ENCODE data around the gene ZNF805. TPM values are rescaled to one million over a fixed set of nuclear protein-coding genes. Genes with fewer than 3 reads are reported as not detected.

Gene ZNF805
- total RNA-seq, 1 experiment from 2014 or later: 9.2 TPM

- TF ChIP-seq REST (IDR thresholded peaks at IDR 0.05; ENCODE audit: low read depth): no peak
Observed at GRCh38 chr19:57292547-57292946, 52.1 kb downstream of the ZNF805 start (continued).

GRCh38 chr19:57293719-57294118 lies 53.3 kb downstream of the ZNF805 start:
- Histone ChIP-seq H3K4me1 (ENCODE audit: control insufficient read depth in 1 of 2, insufficient read depth in 2 of 2, low read length in 2 of 2) (no peaks in the 10 kb centered on the region), H3K9ac (ENCODE audit: low read length) (no peak overlapping the region), H3K79me2 (ENCODE audit: insufficient read depth, low read length) (peaks cover 96% of the 10 kb centered on the region), H3K36me3 (ENCODE audit: control insufficient read depth in 1 of 2, insufficient read depth in 2 of 2, low read length in 2 of 2) (peaks cover 32 to 68% of the 10 kb centered on the region in 2 experiments), H3K4me3 (replicated peaks in 1 of 2; ENCODE audit: low read depth in 1 of 2, low read length in 2 of 2) (no peak overlapping the region), H4K20me1 (ENCODE audit: insufficient read depth) (no peaks in the 10 kb centered on the region), H3K27ac (ENCODE audit: low read depth, low read length) (no peak overlapping the region), H3K27me3 (ENCODE audit: insufficient read depth, low read length) (no peaks in the 10 kb centered on the region), H3K9me3 (ENCODE audit: control insufficient read depth in 1 of 2, insufficient read depth in 1 of 2, low read depth in 1 of 2, low read length in 2 of 2) (peaks cover 0 to 9% of the 10 kb centered on the region in 2 experiments; a peak in 1 of 4 replicates), H3K9me2 (ENCODE audit: insufficient read depth) (no peaks in the 10 kb centered on the region), H2AFZ (ENCODE audit: low read depth, low read length, poor library complexity, severe bottlenecking) (no peak overlapping the region), H3K4me2 (ENCODE audit: low read length) (no peak overlapping the region)
- no TSS peak for BruUV-seq (replicated peaks)
- DNase-seq (ENCODE audit: low read depth, low spot score): no peak
- POLR2A ChIA-PET: no interaction called here
- TF ChIP-seq EZH2phosphoT487 (IDR thresholded peaks at IDR 0.05; ENCODE audit: borderline replicate concordance) (no peak), POLR2AphosphoS5 (IDR thresholded peaks at IDR 0.05; ENCODE audit: low read depth, low read length) (no peak), YY1 (IDR thresholded peaks at IDR 0.05; ENCODE audit: extremely low read depth, insufficient replicate concordance, low read depth, low read length) (no peak), SP1 (IDR thresholded peaks at IDR 0.05; ENCODE audit: low read depth) (no peak), FOSL1 (IDR thresholded peaks at IDR 0.05; ENCODE audit: low read depth) (no peak), SRF (IDR thresholded peaks at IDR 0.05; ENCODE audit: low read depth) (no peak), POLR2A (IDR thresholded peaks at IDR 0.05; ENCODE audit: borderline replicate concordance, extremely low read depth, insufficient read depth, insufficient read length) (no peak)
- intact Hi-C loops (cut with micrococcal nuclease): no loop called here
- CTCF ChIA-PET: no interaction called here
- RAD21 ChIA-PET (ENCODE audit: low non-redundant PET in 1 of 2, low total read pairs in 2 of 2, uncharacterized antibody in 2 of 2, unreplicated experiment in 2 of 2): no interaction called here
- no peak for ATAC-seq

Measured in HCT116 (cell line).